Neuronal stem cell (in vitro differentiated cells): ENCODE results near the gene FOXD4L1.
"Not testable (repeated sequence)": the region's sequence is repeated elsewhere in the genome, so short reads cannot be mapped to it uniquely, and the experiment has no call there.

Experiments
- DNase-seq: peaks from one replicate; pipeline ENCODE4 v3.0.0-alpha.2; 2013; ENCODE audit warnings: low spot score
- H2AFZ ChIP-seq: one replicate; pipeline ENCODE4 v1.6.1; 2013; ENCODE audit warnings: mild to moderate bottlenecking, low read length, inconsistent platforms
- H2AK5ac ChIP-seq: 2 replicates; pipeline ENCODE4 v1.6.1; 2013; ENCODE audit warnings: low read depth, mild to moderate bottlenecking, inconsistent platforms, low read length, moderate library complexity, mixed read lengths
- H2BK120ac ChIP-seq: 2 replicates; pipeline ENCODE4 v1.6.1; 2013; ENCODE audit warnings: low read depth, mild to moderate bottlenecking, inconsistent platforms, low read length, moderate library complexity, mixed read lengths
- H2BK12ac ChIP-seq: one replicate; pipeline ENCODE4 v1.6.1; 2013; ENCODE audit warnings: low read length, inconsistent platforms
- H2BK15ac ChIP-seq: 2 replicates; pipeline ENCODE4 v1.6.1; 2013; ENCODE audit warnings: mild to moderate bottlenecking, low read length, inconsistent platforms, mixed read lengths
- H2BK5ac ChIP-seq: one replicate; pipeline ENCODE4 v1.6.1; 2013; ENCODE audit warnings: inconsistent platforms, mild to moderate bottlenecking, low read length, moderate library complexity
- H3K14ac ChIP-seq: one replicate; pipeline ENCODE4 v1.6.1; 2013; ENCODE audit warnings: low read length, inconsistent platforms
- H3K18ac ChIP-seq: 2 replicates; pipeline ENCODE4 v1.6.1; 2013; ENCODE audit warnings: low read length, inconsistent platforms
- H3K23ac ChIP-seq: 2 replicates; pipeline ENCODE4 v1.6.1; 2013; ENCODE audit warnings: low read depth, mild to moderate bottlenecking, mixed read lengths, low read length, inconsistent platforms; ENCODE audit not compliant: poor library complexity
- H3K27ac ChIP-seq: replicated peaks from 3 replicates; pipeline ENCODE4 v1.5.1; 2013; ENCODE audit warnings: low read length, inconsistent platforms
- H3K27me3 ChIP-seq, 3 experiments: 2 replicates each; pipeline ENCODE4 v1.6.1; 2013; ENCODE audit warnings: low read length in 3 of 3, mild to moderate bottlenecking in 2 of 3, inconsistent platforms in 1 of 3, low read depth in 1 of 3, mixed read lengths in 1 of 3, moderate library complexity in 1 of 3; ENCODE audit not compliant: control insufficient read depth in 3 of 3, insufficient read depth in 3 of 3
- H3K36me3 ChIP-seq, 2 donors: replicated peaks in 1 of 2; 2 replicates each; pipeline ENCODE4 v1.6.1; 2013; ENCODE audit warnings: low read length in 2 of 2; ENCODE audit not compliant: control insufficient read depth in 2 of 2, insufficient read depth in 2 of 2
- H3K4ac ChIP-seq: 2 replicates; pipeline ENCODE4 v1.6.1; 2013; ENCODE audit warnings: inconsistent platforms, mild to moderate bottlenecking, low read length, moderate library complexity
- H3K4me1 ChIP-seq, 2 donors: 1 replicate in 1 of 2; 2 replicates in 1 of 2; pipeline ENCODE4 v1.6.1; 2013; ENCODE audit warnings: low read length in 2 of 2, low read depth in 1 of 2; ENCODE audit not compliant: control insufficient read depth in 2 of 2, insufficient read depth in 1 of 2
- H3K4me2 ChIP-seq: one replicate; pipeline ENCODE4 v1.6.1; 2013; ENCODE audit warnings: mild to moderate bottlenecking, low read length, inconsistent platforms; ENCODE audit not compliant: insufficient read depth, poor library complexity, severe bottlenecking
- H3K4me3 ChIP-seq, 2 donors: 2 replicates each; pipeline ENCODE4 v1.5.1; 2013; ENCODE audit warnings: low read length in 2 of 2, mild to moderate bottlenecking in 2 of 2, inconsistent platforms in 1 of 2, moderate library complexity in 1 of 2
- H3K79me1 ChIP-seq: one replicate; pipeline ENCODE4 v1.6.1; 2013; ENCODE audit warnings: low read depth, mild to moderate bottlenecking, inconsistent platforms, low read length, moderate library complexity
- H3K9ac ChIP-seq: one replicate; pipeline ENCODE4 v1.6.1; 2013; ENCODE audit warnings: mild to moderate bottlenecking, low read depth, low read length, inconsistent platforms; ENCODE audit not compliant: poor library complexity
- H3K9me3 ChIP-seq, 2 donors: replicated peaks in 1 of 2; 2 replicates each; pipeline versions ENCODE3 to v1.6.1; 2013; ENCODE audit warnings: low read length in 2 of 2, mild to moderate bottlenecking in 2 of 2, inconsistent platforms in 1 of 2, low read depth in 1 of 2, mixed read lengths in 1 of 2, moderate library complexity in 1 of 2; ENCODE audit not compliant: control insufficient read depth in 2 of 2, insufficient read depth in 1 of 2
- H4K8ac ChIP-seq: one replicate; pipeline ENCODE4 v1.6.1; 2013; ENCODE audit warnings: low read depth, mild to moderate bottlenecking, inconsistent platforms, low read length, moderate library complexity
- H4K91ac ChIP-seq: one replicate; pipeline ENCODE4 v1.6.1; 2013; ENCODE audit warnings: low read length, low read depth, mild to moderate bottlenecking, inconsistent platforms; ENCODE audit not compliant: poor library complexity
- WGBS, 2 donors: extraction: QIAGEN DNeasy Blood & Tissue Kit; methylation state at CpG; one replicate each; pipeline ENCODE4 v1.1.7; 2013; ENCODE audit warnings: missing lambda C conversion rate in 2 of 2, mixed read lengths in 1 of 2; ENCODE audit not compliant: insufficient read length in 2 of 2, insufficient replicate concordance in 1 of 2; ENCODE audit errors: extremely low coverage in 2 of 2; 5-methylcytosine and 5-hydroxymethylcytosine counted together

The FOXD4L1 gene

DNA sequence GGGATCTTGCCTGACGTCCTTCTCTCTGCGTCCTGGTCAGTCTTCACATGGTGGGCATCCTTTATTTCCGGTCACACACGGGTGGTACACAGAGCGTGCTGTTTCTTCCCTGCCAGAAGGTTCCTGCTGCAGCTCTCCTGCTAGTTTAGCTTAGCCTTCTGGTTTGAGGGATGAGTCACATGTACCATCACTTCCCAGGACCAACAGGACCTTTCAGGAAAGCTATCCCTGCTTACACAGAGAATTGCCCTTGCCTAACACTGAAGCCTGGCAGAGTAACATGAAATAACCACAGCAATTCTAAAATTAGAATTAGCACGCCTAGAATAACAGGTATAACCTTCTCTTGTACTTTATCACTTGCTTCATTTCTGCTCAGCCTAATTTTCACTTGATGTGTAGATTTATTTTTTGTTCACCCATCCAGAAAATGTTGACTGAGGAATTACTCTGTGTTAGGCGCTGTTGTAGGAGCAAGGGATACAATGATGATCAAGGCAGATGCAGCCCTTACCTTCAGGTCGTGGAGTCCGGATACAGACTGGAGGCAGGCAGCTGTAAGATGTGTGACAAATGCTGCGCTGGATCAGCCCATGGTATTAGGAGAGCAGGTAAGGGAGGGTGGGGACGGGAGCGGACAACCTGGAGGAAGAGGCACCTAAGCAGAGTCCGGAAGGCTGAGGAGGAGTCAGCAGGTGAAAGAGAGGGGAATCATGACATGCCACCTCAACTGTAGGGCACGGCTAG is 9.1 kb downstream of the FOXD4L1 start:
- not testable (repeated sequence) for H3K4me2 ChIP-seq, H3K79me1 ChIP-seq, H3K4me1 ChIP-seq, H3K23ac ChIP-seq, H2BK120ac ChIP-seq, H3K14ac ChIP-seq, H3K36me3 ChIP-seq, H3K4ac ChIP-seq, H2AFZ ChIP-seq, H2AK5ac ChIP-seq, H3K9ac ChIP-seq, H3K18ac ChIP-seq, H2BK5ac ChIP-seq, H3K9me3 ChIP-seq, DNase-seq, H4K91ac ChIP-seq, H2BK12ac ChIP-seq, H4K8ac ChIP-seq, H2BK15ac ChIP-seq, H3K27ac ChIP-seq, H3K4me3 ChIP-seq
- WGBS, 2 donors, result no CpG with 5 or more reads among the region's 14 CpGs
- H3K27me3 ChIP-seq, result peaks cover 3 to 29% (median 21%) of the 10 kb centered on the region in 3 experiments

DNA sequence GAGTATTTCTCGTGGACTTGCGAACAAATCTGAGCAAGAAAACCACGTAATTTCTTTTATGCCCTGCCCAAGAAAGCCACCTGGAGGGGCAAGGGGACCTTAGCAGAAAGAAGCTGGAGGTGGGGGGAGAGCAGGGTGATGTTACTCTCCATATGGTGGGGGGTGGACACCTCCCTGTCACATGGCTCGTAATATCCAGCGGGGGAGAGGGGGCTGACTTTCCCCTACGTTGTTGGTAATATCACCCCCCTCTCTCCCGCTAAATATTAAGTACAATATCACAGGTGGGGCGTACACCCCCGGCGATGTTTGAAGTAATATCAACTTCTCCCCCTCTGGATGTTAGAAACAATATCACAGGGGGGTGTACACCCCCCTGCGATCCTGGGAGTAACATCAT is 9.7 kb downstream of the FOXD4L1 start:
- H3K4me1 ChIP-seq, H2BK5ac ChIP-seq, H3K79me1 ChIP-seq, H3K27ac ChIP-seq, H3K14ac ChIP-seq, H3K23ac ChIP-seq, DNase-seq, H2AK5ac ChIP-seq, H2BK12ac ChIP-seq, H2BK15ac ChIP-seq, H3K9ac ChIP-seq, H3K9me3 ChIP-seq, H3K4ac ChIP-seq, H4K8ac ChIP-seq, H4K91ac ChIP-seq, H3K36me3 ChIP-seq, H3K18ac ChIP-seq, H3K4me2 ChIP-seq, H2AFZ ChIP-seq, H3K4me3 ChIP-seq, H2BK120ac ChIP-seq: not testable (repeated sequence)
- H3K27me3 ChIP-seq, result peaks cover 2 to 24% (median 16%) of the 10 kb centered on the region in 3 experiments
- no CpG with 5 or more reads among the region's 11 CpGs for WGBS, 2 donors

DNA sequence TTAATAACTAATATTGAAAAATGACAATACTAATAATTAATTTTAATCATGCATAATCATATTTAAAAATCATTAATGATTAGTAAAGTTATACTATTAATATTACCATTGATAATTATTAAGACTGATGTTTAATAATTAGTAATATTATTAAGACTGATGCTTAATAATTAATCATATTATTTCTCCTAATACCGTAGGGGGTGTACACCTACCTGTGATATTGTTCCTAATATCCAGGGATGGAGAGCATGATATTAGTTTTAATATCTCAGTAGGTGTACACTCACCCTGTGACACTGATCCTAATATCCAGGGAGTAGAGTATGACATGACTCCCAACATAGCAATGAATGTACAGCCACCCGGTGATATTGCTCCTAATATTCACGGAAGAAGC is 12.4 kb downstream of the FOXD4L1 start:
- not testable (repeated sequence) for H3K36me3 ChIP-seq, H3K18ac ChIP-seq, H3K9ac ChIP-seq, H3K9me3 ChIP-seq, H3K4me1 ChIP-seq, DNase-seq, H3K23ac ChIP-seq, H2AK5ac ChIP-seq, H3K4me3 ChIP-seq, H2AFZ ChIP-seq, H3K27ac ChIP-seq, H3K4ac ChIP-seq, H3K14ac ChIP-seq, H4K91ac ChIP-seq, H4K8ac ChIP-seq, H3K4me2 ChIP-seq, H2BK5ac ChIP-seq, H3K79me1 ChIP-seq, H2BK12ac ChIP-seq, H2BK120ac ChIP-seq, H2BK15ac ChIP-seq
- peaks cover 0 to 16% (median 7%) of the 10 kb centered on the region in 3 experiments for H3K27me3 ChIP-seq
- no CpG with 5 or more reads among the region's 3 CpGs for WGBS, 2 donors

DNA sequence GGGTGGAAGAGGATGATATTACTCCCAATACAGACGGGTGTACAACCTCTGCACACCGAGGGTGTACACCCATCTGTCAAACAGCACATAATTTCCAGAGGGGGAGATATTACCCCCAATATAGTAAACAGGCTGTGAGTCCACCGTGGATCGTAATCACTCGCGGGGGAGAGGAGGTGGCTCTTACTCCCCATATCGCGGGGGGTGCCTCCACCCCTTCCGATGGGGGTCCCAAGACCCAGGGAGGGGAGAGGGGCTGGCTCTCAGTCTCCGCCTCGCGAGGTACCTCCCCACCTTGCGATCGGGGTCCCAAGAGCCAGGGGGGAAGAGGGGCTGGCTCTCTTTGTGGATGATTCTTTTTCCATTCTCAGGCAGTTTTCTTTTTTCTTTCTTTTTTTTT is 13.4 kb downstream of the FOXD4L1 start:
- no CpG with 5 or more reads among the region's 14 CpGs for WGBS, 2 donors
- H2BK12ac ChIP-seq, result not testable (repeated sequence)
- peaks cover 0 to 16% (median 7%) of the 10 kb centered on the region in 3 experiments for H3K27me3 ChIP-seq

More for the DNA sequence above, 13.4 kb downstream of the FOXD4L1 start:
- H3K9ac ChIP-seq, H4K91ac ChIP-seq, H3K36me3 ChIP-seq, H2BK120ac ChIP-seq, H3K27ac ChIP-seq, H3K4me3 ChIP-seq, H3K4me1 ChIP-seq, H3K4ac ChIP-seq, H2AK5ac ChIP-seq, H2BK15ac ChIP-seq, H2AFZ ChIP-seq, H3K4me2 ChIP-seq, DNase-seq, H3K23ac ChIP-seq, H3K9me3 ChIP-seq, H3K79me1 ChIP-seq, H2BK5ac ChIP-seq, H4K8ac ChIP-seq, H3K14ac ChIP-seq: not testable (repeated sequence)
- H3K18ac ChIP-seq, result peak overlapping the region; percentile 38
